HG03103 (cell line): Measurements from ENCODE around the gene USP11.

Experiments used
- ATAC-seq: cut with Tn5 transposase; IDR thresholded peaks from one replicate; pipeline ENCODE4 v1.9.1; 2021; ENCODE audit warnings: low read depth; ENCODE audit not compliant: unreplicated experiment

USP11 gene

DNA sequence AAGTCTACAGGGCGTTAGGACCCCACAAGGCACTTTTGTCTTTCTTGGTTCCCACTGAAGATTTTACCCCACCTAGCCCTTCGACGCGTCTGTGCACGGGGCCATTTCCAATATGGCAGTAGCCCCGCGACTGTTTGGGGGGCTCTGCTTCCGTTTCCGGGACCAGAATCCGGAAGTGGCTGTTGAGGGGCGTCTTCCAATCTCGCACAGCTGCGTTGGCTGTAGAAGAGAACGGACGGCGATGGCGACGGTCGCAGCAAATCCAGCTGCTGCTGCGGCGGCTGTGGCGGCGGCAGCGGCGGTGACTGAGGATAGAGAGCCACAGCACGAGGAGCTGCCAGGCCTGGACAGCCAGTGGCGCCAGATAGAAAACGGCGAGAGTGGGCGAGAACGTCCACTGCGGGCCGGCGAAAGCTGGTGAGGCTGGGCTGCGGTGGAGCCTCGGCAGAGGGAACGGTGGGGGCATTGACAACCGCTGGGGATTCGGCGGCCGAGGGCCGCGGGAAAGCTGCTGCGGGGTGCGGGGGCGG lies at the start of gene USP11:
TSS of gene USP11 (plus strand) at position 207 of the 530 bp plus-strand sequence. CDS start at position 242, 35 bp downstream.
- ATAC-seq = no peak

DNA sequence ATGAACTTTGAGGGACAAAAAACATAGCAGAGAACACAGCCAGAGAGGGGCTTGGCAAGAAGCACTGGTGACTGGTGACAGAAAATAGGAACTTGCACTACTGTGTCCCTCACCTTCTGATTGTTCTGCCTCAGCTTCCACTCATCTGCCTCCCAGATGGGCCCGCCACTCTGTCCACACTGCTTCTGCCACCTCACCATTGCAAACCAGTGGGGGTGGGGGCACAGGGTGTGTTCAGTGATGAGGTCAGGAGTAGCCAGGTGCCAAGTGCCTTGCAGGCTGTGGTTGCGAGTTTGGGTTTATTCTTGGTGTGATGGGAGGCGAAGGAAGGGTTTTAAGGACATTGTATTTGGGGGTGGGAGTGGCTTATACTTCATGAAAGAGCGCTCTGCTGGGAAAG lies 48.3 kb upstream of the USP11 start:
- no peak for ATAC-seq

DNA sequence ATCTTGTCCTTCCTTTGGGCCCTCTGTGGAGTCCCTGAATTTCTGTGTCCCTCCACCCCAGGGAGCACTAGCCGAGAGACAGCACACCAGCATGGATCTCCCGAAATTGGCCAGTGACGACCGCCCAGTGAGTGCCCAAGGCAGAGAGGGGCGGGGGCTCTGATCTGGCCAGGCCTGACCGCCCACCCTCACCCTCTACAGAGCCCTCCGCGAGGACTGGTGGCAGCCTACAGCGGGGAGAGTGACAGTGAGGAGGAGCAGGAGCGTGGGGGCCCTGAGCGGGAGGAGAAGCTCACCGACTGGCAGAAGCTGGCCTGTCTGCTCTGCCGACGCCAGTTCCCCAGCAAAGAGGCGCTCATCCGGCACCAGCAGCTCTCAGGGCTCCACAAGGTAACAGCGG lies 47.6 kb upstream of the USP11 start:
- ATAC-seq = no peak

DNA sequence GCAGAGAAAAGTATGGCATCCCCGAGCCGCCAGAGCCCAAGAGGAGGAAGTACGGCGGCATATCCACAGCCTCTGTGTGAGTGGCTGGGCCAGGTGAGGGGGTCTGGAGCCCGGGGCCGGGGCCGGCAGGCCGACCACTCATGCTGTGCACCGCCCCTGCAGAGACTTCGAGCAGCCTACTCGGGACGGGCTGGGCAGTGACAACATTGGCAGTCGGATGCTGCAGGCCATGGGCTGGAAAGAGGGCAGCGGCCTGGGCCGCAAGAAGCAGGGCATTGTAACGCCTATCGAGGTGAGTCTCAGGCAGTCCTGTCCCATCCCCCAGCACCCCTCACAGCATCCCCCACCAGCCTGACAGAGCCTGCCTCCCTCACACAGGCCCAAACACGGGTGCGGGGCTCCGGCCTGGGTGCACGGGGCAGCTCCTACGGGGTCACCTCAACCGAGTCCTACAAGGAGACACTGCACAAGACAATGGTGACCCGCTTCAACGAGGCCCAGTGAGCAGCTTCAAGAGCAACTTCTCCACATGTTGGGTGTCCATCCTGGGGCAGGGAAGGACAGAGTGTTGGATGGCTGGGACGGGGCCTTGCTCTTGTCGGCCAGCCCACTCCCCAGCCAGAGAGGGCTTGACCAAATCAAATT lies 46.6 kb upstream of the USP11 start:
- ATAC-seq = no peak

DNA sequence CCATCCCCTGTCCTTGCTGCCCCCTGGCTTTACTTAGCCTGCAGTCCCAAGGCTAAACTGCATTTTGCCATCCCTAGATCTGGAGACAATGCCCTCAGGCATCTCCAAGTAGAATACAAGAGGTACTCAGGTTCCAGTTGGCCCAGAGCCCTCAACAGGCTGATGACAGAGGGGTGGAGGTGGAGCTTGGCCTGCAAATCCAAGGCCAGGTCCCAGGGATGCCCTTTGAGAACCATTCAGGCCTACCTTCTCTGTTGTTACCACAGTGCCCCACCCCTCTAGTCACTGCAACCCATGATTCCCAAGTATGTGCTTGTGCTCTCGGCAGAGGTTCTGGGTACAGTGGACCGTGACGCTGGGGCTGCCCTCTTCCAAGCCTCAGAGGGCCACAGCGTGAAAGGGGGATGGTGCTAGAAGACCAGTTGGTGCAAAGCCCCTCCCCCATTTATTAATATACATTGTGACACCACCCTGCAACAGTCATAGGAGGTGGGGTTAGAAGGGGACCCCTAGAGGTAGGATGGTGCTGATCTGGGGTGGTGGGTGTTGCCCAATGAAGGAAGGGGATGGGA lies 45.6 kb upstream of the USP11 start:
- ATAC-seq = no peak

DNA sequence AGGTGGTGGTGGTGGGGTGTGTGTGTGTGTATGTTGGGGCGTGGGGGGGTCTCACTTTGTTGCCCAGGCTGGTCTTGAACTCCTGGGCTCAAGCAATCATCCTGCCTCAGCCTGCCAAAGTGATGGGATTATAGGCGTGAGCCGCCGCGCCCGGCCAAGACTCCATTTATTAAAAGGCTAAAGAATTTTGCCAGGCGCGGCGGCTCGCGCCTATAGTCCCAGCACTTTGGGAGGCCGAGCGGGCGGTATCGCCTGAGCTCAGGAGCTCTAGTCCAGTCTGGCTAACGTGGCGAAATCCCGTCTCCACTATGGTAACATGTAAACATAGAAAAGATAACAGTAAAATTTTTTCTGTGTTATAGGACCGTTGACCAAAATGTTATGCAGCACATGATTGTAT lies 42.9 kb upstream of the USP11 start:
- ATAC-seq = no peak

DNA sequence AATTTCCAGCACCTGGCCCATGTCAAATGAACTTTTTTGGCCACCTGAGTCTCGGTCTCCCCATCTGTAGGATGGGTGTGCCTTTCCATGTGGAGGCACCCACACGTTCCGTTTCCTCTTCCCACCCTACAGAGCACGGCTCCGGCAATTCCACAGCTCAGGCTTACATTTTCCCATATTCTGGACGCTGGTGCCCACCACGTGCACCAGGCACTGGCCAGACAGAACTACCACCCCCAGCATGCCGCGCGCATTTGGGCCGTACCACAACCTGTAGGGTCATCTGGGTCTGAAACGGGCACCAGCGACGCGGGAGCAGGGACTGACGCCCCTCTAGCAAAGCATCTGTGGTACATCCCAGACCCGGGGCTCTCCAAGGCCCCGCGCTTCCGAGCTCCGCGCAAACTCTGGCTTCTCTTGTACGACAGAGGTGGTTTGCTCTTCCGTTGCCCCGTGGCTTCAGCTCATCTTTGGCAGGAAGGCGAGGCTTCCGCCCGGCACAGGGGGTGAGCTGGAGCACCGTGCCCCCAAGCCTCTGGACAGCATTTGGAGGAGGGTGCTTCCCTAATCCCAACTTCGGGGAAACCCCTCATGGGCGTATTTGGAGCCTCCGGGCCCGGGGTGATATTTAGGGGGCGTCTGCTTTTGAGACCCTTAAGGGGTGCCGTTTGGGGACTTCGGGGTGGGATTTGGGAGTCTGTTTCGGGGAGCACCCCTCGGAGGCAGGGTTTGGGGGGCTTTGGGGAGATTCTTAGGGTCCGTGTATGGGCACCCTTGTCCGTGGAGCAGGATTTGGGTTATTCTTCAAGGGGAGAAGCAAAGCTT lies 42.2 kb upstream of the USP11 start:
- ATAC-seq = peak; percentile 56

DNA sequence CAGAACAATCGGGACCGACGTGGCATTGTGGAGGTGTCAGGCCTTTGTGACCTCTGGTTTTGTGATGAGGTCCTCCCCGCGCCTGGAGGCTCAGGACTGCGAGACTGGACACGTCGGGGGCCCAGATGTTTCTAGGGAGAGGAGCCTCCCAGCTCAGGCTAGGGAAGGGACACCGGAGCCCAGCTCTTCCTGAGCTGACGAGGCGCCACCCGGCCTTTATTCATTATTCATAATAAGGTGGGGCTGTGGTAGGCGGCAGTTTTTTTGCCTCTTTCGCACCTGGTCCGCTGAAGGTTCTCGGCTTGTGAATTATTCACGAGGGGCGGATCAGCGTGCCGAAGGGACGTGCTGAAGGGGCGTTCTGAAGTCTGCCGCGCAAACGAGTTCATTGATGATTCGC lies 41.5 kb upstream of the USP11 start:
- no peak for ATAC-seq

DNA sequence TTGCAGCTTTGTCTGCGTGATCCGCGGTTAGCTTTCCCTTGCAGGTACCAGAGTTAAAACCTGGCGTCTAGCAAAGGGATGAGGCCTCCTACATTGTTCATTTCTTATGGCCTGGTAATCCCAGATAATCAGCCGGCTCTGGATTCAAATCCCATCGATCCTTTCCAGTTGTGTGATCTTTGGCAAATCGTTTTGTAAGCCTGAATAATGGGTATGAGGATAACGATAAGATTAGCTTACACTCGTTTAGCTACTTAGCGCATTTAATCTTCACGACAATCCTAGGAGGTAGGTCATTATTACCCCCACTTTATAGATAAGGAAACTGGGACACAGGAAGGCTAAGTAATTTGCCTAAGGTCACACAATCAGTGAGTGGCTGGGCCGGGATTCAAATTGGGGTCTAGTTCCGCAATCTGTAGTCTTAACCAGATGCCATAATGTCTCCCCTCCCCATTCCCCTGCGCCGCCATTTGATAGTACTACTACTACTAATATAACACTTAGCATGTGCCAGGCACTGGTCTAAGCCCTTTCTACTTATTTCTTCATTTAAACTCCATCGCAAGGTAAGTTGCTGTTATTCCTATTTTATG lies 40.9 kb upstream of the USP11 start:
- ATAC-seq = no peak

DNA sequence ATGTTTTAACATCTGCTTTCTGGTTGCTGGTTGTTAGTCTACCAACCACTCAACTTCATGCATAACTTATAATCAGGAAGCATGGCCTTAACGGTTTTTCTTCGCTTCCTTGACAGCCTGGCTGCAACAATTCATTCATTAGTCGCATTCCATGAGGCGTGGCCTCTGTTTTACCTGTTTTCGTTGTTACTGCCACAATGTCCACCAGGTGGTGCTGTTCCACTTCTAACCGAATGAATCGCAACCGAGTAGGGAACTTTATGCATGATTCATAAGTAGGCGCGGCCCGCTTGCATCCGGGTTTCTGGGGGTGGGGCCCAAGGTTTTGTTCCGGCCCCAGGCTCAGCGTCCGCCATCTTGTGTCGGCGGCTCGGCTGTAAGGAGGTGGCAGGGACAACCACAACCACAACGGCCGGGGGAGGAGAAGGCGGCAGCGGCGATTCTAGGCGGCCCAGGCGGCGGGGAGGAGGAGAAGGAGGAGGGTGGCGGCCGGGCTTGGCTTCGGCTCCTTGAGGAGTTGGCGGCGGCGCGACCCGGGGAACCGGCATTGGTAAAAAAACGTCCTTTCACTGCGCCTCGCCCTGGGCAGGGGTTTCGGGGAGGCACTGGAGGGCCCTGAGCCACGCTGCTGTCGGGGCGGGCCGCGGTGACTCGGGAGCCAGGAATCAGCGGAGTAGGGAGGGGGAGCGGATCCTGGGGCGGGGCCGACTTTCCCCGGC lies 39.2 kb upstream of the USP11 start, which contains the start of gene UBA1:
TSS of gene UBA1 (plus strand) at position 355 of the 719 bp plus-strand sequence. CDS start 4,974 bp downstream, outside the sequence.
- peak; percentile 44 for ATAC-seq

DNA sequence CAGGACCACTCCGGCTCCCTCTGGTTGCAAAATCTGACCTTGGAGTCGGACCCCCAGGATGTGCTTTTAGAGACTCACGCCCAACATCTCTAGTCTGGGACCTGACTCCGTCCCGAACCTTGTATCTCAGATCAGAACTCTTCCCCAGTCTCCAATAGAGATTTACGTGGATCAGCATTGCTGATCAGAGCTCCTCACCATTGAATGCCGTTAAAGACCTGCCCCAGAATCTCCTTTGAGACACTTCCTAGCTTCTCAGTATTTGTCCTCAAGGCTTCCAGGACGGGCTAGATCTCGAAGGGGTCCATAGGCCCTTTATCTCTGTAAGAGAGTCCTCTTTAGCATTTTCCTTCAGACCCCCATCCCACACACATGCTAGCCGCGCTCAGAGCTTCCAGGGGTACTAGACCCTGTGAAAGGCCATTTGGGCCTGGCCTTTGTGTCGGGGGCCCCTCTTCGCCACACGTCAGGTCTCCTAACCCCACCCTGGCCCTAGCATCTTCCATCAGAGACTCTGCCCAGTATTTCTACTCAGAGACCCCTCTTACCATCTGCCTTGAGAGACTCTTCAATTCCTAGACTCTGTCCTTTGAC lies 38.5 kb upstream of the USP11 start:
- no peak for ATAC-seq

DNA sequence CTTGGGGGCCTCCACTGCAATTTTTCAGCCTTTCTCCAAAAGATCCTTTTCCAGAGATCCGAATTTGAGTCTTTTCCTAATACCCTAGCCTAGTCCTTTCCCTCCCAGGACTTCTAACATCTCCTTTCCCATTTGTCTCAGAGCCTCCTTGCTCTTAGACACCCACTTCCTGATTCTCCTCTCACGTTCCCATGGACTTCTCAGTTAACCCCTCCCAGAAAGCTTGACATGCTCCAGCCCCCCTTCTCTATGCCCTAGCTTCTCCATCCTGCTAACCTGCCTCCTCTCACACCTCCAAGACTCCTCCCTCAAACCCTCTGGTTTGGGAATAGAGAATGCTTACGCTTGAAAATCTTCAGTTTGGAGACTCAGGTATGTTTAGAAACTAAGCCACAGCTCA lies 36.7 kb upstream of the USP11 start:
- ATAC-seq = no peak

DNA sequence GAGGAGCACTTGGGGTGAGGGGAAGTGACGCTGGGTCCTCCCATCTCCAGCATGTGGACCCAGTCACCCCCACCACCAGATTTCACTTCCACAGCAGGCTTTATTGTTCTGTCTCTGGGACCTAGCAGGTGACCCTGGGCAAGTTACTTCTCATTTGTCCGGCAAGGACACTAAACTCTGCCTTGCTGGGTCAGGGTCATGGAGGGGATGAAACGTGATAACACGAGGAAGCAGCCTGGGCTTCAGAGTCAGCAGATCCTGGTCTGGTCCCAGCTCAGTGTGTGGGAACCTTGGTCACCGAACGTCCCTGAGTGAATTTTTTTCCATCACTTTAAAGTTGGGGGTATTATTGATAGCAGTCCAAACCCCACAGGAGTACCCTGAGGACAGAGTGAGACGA lies 35.3 kb upstream of the USP11 start:
- no peak for ATAC-seq

DNA sequence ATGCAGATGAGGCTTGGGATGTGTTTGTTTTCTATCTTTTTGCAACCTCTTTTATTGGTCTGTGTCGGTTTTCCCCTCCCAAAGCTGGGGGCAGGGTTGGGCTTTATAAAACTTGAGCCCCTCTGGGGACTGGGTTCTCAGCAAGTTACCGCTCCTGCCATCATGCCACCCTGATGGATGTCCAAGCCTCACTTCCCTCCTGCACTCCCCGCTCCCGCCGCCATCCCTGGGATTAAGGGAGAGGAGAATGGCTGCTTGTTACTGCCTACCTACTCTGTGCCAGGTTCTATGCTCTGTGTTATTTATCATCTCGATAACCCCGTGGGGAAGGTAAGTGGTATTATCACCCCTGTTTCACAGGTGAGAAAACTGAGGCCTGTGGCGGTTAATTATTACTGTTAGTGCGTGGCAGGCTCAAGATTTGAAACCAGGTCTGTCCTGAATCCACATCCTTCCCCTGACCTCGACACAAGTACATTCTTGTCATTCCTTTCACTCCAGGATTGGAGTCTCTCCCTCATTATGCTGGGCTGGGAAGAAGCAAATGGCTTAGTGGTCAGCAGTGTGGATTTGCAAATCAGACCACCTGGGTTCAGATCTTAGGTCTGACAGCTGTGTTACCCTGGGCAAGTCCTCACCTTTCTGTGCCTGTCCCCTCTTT lies 34.7 kb upstream of the USP11 start:
- no peak for ATAC-seq

DNA sequence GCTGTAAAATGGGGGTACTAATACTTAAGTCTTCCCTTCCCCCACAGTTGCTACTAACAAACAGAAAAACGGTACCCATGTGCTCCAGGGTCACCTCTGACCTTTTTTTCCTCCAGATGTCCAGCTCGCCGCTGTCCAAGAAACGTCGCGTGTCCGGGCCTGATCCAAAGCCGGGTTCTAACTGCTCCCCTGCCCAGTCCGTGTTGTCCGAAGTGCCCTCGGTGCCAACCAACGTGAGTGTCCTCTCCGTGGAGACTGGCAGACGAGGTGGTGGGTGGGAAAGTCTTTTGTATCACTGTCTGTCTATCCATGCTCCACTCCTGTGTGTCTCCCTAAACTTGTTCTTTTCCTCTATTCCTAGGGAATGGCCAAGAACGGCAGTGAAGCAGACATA lies 34.1 kb upstream of the USP11 start:
- ATAC-seq = no peak

DNA sequence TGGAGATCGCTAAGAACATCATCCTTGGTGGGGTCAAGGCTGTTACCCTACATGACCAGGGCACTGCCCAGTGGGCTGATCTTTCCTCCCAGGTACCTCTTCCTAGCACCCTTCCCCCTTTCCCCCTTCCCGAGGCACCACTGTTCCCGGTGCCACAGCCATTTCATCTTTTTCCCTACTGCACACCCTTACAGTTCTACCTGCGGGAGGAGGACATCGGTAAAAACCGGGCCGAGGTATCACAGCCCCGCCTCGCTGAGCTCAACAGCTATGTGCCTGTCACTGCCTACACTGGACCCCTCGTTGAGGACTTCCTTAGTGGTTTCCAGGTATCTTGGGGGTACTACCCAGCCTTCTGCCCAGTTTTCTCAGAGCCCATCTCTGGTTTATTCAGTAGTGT lies 33.5 kb upstream of the USP11 start:
- no peak for ATAC-seq

DNA sequence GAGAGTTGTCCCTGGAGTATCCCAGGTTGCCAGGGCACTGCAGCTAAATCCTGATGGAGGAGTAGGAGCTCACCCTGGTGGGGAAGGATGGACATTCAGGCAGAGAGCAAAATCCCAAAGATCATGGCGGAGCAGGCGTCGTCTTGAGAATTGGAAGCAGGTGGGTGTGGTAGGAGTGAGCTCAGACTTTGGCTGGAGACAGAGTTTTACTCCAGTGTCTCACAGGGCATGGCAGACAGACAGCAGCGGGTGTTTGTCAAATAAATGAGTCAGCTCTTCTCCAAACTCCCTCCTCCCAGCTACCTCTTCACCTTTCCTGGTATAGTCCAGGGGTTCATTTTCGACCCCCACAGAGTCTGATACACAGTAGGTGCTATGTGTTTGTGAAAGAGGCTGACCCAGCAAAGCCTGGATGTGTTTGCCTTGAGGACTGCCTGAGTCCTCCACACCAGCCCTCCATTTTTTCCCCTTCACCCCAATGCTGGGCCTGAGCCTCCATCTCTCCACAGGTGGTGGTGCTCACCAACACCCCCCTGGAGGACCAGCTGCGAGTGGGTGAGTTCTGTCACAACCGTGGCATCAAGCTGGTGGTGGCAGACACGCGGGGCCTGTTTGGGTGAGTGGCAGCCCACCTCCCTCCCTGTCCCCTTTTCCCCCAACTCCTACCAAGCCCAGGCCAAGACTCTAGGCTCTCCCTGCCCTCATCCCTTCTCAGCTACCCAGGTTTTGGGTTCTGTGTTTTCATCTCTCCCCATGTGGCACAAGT lies 32.2 kb upstream of the USP11 start:
- ATAC-seq = no peak

DNA sequence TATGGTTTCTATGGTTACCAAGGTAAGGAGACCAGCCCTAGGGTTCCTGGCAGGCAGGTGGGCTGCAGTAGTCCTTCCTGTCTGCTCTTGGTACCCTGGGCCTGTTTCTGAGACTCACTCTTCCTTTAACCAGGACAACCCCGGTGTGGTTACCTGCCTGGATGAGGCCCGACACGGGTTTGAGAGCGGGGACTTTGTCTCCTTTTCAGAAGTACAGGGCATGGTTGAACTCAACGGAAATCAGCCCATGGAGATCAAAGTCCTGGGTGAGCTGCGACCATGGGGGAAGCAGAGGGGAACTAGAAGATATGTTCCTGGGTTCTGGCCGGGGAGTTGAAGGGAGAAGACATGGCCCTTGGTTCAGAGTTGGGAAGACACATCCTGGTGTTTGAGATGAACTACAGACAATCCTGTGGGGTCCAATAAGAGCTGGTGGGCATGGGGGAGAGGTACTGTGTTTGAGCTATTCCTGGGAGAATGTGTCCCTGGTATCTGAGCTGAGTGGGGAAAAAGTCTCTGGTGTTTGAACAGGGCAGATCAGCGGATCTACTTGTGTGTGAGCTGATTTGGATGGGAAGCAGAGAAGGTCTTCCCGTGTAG lies 31.4 kb upstream of the USP11 start:
- ATAC-seq = no peak
